Endometrial microvascular endothelial cells (primary cell): Measurements from ENCODE around the gene ZDHHC14. TPM values are rescaled to one million over a fixed set of nuclear protein-coding genes. Genes with fewer than 3 reads are reported as not detected.

ENCODE experiments used
- in situ Hi-C: cut with HindIII; loops from 2 replicates; pipeline ENCODE4 v1.10.0; 2017; ENCODE audit warnings: low sequenced_read_pairs, low pct_unique_long_range_greater_than_20kb; ENCODE audit errors: inconsistent ontology term
- total RNA-seq: library from RNA; depleted of rRNA; stranded (reverse); fragments of >200 nt; gene quantifications from one replicate; pipeline ENCODE4 v1.2.3, GENCODE V29; 2015; ENCODE audit errors: inconsistent ontology term

ZDHHC14 gene
- total RNA-seq, 1 donor from 2014 or later: 16.4 TPM

DNA sequence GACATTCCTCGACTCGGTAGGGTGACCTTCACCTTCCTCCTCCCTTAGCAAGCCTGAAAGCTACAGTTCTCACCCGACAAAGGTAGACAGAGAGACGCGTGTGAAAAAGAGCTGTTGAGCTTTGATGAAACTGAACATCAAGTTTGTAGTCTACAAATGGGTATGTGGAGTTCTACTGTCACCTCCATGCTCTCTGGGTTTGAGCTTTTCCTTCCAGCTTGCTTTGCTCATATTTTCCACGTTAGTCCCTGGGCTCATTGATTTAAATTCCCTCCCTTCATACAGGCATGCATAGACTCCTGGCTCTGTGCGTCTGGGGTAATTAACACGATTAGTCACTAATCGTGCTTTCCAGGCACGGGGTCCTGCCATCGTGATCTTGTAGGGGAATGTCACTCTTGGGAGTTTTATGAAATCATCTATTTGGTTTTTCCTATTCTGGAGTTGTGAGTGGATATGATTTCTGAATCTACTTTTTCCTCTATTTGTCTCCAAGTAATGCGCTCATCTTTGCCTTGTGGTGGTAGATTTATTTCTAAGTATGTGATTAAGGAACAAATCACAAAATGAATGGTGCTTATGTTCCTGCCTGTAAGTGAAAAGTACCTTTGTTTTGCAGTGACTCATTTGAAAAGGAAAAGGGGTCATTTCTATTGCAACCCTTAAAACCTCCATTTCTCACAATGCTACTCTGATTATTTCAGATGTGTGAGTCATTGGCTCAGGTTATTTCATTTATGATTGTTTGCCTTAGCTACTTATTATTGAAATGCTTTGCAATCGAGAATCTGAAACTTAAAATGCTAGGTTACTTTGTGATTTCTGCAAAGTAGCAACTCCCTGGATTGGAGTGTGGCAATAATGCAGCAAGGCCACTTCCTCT, 154.6 kb downstream of the ZDHHC14 start:
- in situ Hi-C loops: no loop called here

DNA sequence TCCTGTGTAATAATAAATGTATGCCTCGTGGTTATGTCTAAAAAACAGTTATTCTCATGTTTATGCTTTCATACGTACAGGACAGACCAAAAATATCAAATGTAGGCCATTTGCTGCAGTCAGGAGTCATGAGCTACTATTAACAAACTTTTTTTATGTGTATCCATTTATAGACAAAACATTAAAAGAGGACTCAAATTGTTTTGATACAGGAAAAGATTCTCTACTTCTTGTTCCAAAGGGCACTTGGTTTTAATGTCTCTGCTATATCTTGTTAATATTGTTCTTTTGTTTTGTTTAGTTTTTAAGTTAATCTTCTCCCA, 155.2 kb downstream of the ZDHHC14 start:
- in situ Hi-C loops: no loop called here

DNA sequence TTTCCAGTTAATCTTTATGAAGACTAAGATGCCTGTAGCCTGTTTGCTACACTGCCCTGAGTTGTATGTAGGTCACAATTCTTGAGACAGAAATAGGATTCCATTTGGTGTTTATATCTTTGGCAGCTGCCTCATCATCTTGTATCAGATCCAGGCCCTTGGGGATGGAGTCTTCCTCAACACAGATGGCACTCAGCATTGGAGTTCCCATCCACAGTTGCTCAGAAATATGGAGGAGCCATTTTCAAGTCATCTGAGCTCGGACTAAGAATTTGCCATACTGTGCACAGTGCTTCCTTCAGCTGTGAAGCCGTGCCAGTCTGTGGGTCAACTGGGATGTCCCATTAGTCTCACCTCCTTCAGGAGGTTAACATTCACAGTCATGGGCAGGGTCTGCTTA, 156.6 kb downstream of the ZDHHC14 start:
- in situ Hi-C loops: no loop called here

DNA sequence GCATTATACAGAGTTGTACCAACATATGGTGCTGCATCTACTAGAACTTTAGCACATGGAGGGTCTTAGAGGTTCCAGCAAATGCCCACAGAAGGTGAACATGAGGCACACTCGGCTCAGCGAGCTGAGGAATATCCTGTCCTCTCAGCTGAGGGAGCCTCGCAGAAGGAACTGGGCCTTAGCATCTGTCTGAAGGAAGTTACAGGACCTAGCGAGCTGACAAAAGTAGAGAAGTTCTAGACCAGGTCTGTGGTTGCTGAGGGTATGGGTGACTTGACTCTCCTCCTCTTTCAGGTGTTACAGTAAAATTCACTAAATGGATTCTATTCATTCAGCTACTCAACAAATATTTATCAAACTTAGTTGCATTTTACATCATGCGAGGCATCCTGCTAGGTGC, 157.2 kb downstream of the ZDHHC14 start:
- in situ Hi-C loops: no loop called here

DNA sequence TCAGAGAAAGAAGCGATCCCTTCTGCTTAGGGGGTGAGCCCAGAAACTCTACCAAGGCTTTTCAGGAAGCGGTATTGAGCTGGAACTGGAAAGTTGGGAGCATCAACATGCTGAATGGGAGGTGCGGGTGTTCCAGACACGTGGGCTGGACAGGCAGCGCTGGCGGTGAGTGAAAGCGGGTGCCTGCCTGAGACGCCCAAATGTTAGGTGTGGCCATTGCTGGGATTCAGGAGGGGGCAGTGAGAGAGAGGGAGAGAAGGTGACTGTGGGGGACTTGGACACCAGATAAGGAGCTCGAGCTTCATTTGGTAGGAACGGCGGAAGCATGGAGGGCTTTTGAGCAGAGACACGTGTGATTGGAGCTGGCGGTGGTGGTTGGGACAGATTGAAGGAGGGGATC, 157.7 kb downstream of the ZDHHC14 start:
- in situ Hi-C loops: no loop called here

DNA sequence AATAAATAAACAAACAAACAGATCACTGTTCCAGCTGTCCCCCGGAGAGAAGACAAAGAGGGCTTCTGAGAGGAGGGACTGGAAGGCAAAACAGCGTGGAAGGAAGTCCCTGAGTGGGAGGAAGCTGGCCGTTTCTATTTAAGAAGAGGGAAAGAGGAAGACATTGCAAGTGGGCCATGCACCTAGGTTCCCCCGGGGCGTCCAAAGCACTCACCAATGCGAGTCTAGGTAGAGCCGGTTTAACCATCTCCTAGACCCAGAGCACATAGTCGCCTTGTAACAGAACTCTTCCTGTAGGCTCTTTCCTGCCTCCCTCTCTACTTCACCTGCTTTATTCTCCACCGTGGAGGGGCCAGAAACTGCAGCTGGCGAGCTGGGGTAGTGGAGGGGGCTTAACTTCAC, 158.4 kb downstream of the ZDHHC14 start:
- in situ Hi-C loops: no loop called here

DNA sequence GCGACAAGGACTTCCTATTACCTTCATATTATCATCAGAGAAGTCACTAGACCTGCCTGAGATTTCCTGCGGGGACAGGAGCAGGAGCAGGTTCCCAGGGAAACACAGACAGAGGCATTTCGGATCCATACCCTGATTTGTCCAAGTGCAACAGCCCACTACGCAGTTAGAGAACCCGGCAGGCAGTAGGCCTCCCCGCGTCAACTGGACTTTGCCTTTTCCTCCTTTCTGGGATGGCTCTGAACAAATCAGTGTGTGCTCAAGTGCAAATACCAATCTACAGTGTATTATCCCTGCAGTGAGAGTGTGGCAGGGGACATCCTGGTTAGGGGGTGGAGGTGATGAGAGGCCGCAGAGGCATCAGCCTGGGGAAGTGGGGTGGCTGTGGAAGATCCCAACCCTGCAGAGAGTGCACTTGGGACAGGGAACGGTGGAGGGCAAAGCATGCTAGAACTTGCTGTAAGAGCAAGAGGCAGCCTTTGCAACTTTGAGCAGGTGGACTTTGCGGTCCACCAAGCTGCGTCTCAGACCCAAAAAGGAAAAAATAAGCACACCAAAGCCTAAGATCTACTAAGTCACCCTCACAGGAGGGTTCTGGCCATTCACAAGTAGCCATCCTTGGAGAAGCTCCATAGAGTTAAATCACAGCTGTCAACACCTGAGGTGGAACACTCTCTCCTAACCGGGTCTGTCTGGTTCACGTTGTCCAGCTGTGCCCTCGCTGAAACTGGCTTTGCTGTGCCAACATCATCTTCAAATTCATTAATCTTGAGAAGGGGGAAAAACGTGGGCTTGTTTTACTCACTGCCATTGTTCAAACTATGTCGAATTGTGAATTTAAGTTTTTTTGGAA, 159.1 kb downstream of the ZDHHC14 start:
- in situ Hi-C loops: no loop called here

DNA sequence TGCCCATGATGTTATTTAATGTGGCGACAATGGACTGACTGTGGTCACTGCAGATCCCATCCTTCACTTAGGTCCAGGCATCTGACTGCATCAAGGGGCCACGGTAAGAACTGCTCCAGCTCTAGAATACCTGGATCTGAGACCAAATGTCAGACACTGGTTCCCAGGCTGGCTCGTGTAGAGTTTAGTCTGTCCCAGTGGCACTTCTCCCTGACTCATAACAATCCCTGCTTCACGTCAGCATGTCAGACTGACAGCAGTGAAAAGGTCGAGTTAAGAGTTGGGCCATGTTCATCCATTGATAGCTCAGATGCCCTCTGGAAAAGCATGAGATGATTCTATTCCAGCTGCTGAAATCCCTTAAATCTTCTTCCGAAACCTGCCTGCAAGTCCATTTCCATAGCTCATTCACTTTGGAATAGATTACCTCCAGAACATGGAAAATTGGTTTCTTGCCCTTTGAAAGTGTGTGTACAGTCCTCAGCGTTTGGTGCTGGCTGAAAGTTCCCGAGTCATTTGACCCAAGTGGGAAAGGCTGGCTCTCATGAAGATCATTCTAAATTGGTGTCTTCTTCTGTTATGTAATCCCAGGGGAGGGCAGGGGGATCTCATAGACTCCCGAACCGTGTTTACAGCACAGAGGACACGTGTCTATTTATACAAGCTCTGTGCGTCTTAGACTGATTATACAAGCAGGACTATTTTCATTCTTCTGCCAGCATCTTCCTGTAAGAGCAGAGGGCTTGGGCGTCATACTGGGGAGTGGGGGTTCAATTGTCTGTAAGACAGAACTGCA, 160.8 kb downstream of the ZDHHC14 start:
- in situ Hi-C loops: no loop called here

DNA sequence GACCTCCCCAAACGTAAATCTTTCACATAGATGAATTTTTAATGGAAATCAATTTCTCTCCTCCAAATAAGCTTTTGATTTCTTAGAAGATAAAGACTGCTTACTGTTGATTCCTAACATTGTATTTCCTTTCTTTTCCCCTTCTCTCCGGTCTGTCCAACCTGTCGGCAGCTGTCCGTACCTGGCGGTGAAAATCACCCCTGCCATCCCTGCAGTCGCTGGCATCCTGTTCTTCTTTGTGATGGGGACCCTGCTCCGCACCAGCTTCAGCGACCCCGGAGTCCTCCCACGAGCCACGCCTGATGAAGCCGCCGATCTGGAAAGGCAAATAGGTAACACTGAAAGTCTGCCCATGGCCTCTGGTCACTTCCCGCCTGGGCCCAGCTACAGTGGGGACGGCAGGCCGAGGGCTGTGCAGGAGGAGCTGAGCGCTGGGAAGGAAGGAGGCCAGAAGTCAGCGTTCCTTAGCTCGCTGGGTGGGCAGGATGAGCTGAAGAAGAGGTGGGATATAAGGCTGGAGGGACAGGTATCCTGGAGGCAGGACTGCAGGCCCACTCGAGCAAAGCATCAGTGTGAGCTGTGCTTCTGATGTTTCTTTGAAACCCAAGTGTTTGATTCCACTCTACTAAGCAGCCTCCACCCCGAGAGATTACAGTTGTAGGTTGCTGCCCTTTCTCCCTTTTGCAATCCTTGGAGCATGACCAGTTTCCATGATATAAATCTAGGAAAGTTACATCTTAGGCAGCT, 161.6 kb downstream of the ZDHHC14 start:
- in situ Hi-C loops: no loop called here

DNA sequence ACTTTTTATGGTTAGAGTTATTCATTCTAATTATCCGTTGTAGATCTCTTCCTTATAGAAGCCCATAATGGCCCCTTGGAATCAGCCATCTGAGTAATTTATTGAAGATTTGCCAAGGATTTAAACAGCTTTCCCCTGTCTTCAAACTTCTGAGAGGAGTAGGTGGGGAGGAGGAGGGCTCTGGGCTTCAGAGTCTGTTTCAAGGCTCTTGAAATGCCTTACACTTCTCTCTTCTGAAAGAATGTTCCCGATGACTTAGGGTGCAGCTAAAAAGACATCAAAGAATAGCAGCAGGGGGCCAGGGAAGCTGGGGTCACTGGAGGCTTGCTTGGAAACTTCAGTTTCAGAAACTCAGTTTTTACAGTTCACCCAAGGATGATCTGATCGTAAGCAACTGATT, 165.3 kb downstream of the ZDHHC14 start:
- in situ Hi-C loops: no loop called here

DNA sequence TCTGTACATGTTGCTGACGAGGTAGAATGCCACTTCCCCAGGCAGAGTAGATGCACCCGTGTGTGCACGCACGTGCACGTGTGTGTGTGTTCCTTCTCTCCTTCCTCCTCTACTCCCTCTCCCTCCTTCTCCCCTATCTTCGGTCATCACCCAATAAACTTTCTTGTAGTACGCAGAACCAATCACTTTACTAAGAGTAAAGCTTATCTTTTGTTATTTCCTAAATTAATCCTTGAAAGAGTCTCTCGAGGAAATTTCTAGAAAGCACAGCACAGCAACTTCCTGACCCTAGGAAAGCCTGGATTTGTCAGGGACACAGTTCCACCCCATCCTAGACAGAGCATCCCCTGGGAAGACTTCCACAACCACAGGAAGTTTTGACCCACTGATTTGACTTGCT, 166.1 kb downstream of the ZDHHC14 start:
- in situ Hi-C loops: no loop called here

DNA sequence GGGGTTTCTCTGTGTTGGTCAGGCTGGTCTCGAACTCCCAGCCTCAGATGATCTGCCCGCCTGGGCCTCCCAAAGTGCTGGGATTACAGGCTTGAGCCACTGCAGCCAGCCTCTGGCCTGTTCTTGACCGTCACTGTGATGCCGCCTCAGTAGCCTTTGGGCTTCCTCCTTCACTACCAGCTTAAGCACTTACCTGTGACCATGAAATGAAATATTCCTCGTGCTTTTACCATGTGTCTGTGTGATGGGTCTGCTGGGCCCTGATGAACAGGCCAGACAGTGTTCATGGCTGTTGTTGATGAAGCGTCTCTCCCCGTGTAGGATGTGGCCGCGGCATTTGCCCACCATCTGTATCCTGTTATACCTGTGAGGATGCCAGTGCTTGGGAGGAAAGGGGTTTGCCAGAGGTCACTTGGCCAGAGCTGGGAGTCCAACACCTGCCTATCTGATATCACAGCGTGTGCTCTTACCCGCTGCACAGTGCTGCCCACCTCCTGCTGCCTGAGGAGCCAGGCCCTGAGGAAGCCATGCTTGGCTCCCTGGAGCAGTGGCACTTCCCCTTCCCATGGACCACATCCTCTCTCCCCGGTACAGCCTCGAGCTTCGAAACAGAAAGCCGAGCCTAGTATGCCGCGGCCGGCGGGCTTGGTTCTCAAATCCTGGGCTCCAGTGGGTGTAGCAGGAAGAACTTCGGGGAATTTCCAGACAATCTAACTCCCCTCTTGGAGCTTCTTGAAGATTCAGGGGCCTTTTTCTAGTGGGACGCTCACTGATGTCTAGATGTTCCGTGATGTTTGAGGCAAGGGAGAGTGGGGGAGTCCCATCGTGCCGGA, 167.9 kb downstream of the ZDHHC14 start:
- in situ Hi-C loops: no loop called here

DNA sequence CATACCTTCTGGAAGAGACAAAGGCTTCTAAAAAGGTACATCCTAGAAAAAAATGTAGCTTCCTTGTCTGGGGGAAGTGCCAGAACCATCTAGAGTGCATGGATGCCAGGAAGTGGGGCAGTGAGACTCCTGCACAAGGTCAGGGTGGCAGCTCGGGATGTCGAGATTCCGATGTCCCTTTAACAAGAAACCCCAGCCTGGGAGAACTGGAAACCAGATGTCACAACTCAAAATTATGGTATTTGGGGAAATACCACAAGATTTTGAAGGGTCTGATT, 168.4 kb downstream of the ZDHHC14 start:
- in situ Hi-C loops: no loop called here

DNA sequence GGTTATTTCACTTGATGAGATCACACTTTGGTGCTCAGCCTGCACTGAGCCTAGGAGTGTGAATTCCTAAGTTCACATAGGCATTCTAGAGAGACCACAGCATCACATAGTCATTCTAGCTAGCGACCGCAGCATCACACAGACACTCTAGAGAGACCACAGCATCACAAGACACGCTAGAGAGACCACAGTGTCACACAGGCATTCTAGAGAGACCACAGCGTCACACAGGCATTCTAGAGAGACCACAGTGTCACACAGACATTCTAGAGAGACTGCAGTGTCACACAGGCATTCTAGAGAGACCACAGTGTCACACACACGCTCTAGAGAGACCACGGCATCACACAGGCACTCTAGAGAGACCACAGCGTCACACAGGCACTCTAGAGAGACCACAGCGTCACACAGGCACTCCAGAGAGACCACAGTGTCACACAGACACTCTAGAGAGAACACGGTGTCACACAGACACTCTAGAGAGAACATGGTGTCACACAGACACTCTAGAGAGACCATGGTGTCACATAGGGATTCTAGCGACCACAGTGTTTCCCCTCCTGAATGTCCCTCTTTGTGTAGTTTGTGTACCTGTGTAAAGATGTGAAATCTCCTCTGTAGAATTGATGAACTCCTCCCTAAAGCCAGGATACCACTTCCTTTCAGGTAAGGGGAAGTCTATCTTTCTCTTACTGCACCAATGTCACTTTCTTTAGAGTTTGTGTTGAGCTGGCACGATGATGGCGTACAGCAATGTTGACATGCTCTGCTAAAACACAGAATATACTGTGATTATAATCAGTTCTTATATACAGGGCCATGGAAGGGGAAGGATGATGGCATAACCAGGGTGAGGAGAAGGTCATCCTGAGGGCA, 169.4 kb downstream of the ZDHHC14 start:
- in situ Hi-C loops: no loop called here

DNA sequence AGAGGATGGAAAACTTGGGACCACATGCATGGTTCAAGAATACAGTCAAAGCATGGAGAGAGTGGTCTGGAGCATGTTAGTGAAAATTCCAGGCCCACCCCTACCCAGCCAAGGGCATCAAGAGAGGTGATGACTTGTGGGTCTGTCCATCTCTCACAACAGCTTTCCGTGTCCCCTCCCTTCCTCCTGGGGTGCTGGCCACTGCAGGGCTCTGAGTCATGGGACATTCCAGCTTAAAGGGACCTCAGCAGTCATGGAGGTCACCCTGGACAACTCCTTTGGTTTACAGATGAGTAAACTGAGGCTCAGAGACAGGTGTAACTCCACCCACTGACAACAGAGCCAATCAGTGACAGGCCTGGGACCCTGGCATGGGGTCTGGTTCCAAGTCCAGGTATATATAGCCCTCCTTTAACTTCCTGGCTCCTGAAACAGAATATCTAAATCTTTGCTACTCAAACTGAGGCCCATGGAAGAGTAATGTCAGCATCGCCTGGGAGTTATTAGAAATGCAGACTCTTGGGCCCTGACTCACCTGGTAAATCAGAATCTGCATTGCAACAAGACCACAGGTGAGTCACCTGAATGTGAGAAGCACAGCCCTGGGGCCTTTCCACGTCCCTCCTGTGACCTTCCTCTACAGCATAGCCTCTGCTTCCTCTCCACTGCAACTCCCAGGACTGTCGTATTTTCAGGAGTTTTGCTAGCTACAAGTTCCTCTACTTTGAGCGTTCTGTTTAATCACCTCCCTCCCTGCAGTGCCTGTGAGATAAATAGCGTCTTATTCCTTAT, 170.2 kb downstream of the ZDHHC14 start:
- in situ Hi-C loops: no loop called here

DNA sequence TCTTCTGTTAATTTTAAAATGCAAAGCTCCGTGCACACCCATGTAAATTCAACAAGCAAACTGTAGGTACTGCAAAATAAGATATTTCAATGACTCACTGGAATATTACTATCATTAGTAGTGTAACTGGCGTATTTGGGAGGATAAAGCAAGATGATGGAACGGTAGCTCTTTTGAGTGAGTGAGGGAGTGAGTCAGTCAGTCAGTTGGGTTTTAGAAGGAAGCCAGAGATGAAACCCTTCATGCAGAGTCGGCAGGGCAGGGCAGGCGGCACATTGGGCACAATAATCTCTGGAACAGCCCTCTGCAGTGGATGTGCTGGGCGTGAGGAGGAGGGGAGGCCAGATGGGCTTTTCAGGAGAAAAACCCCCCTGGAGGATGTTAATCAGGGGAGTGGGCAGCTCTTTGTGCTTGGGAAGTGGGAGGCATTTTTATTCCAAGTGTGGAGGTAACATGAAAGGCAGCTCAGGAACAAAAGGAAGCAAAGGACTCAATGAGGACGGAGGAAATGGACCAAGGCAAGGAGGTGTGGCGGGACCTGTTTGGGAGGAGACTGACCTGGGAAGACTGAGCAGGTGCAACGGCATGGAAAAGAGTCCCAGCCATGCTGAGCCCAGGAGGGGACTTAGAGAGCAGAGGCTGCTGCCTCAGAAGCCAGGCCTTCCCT, 171.2 kb downstream of the ZDHHC14 start:
- in situ Hi-C loops: no loop called here
